PC-3 (cell line): ENCODE measurements around the gene SPHKAP.

Experiments
- EZH2 ChIP-seq: fragments of 300-600 bp; sonication (generic); IDR thresholded peaks from one replicate; pipeline ENCODE4 v1.6.1; 2017; ENCODE audit warnings: antibody characterized with exemption, mild to moderate bottlenecking, low read length; ENCODE audit not compliant: unreplicated experiment
- EZH2phosphoT487 ChIP-seq: fragments of 300-600 bp; sonication (generic); IDR thresholded peaks from 2 replicates; pipeline ENCODE4 v1.6.1; 2018; ENCODE audit warnings: mild to moderate bottlenecking, antibody characterized with exemption, low read length, borderline replicate concordance
- TF ChIP-seq, protein P1 (sequence below): fragments of 300-600 bp; sonication (generic); conservative IDR thresholded peaks from 2 replicates; pipeline ENCODE4 v1.5.1; 2017; ENCODE audit warnings: antibody characterized with exemption, low read depth, mild to moderate bottlenecking, low read length

DNA sequence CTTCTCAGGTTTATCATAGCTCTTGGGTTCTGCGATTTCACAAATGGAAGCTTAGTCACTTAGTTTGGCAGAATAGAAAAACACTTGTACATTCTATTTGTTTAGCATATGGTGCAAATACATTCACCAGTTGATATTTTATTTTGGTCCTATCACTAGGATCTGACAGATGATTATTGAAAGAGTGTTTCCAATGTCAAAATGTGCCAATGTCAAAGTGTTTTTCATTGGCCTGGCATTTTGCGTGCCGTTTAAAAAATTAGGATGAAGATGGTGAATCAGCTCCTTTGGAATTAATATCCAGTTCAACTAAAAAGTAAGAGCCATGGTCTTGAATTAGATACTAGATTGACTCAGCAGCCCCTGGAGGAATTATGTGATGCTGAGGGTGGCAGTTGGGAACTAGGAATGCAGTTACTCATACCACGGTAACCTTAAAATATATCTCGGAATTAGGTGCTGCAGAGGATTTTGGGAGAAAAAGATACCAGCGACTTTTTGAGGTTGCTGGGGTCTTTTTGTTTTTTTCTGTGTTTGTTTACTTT lies 87.0 kb downstream of the SPHKAP start:
- TF ChIP-seq, protein P1, sequence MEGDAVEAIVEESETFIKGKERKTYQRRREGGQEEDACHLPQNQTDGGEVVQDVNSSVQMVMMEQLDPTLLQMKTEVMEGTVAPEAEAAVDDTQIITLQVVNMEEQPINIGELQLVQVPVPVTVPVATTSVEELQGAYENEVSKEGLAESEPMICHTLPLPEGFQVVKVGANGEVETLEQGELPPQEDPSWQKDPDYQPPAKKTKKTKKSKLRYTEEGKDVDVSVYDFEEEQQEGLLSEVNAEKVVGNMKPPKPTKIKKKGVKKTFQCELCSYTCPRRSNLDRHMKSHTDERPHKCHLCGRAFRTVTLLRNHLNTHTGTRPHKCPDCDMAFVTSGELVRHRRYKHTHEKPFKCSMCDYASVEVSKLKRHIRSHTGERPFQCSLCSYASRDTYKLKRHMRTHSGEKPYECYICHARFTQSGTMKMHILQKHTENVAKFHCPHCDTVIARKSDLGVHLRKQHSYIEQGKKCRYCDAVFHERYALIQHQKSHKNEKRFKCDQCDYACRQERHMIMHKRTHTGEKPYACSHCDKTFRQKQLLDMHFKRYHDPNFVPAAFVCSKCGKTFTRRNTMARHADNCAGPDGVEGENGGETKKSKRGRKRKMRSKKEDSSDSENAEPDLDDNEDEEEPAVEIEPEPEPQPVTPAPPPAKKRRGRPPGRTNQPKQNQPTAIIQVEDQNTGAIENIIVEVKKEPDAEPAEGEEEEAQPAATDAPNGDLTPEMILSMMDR = no peak
- TF ChIP-seq EZH2phosphoT487 (no peak), EZH2 (no peak)
